Measurements from ENCODE around the gene LRP1B.

The LRP1B gene

GRCh38 chr2:141778315-141778835, 352.4 kb downstream of the LRP1B start:
- Histone ChIP-seq H3K27me3 (ENCODE audit: insufficient read depth, insufficient read length) (no peaks in the 10 kb centered on the region), H3K4me3 (ENCODE audit: insufficient read length, low read depth) (no peak overlapping the region), H3K36me3 (ENCODE audit: insufficient read depth, insufficient read length, low read length) (no peaks in the 10 kb centered on the region), H3K9me3 (ENCODE audit: insufficient read depth, low read length) (no peaks in the 10 kb centered on the region), H3K9ac (ENCODE audit: insufficient read length, low read depth) (no peak overlapping the region), H3K4me1 (ENCODE audit: insufficient read depth, insufficient read length) (no peaks in the 10 kb centered on the region)
- no peak for DNase-seq (ENCODE audit: low read depth, low spot score)
- no peak for TF ChIP-seq SUZ12 (IDR thresholded peaks at IDR 0.05; ENCODE audit: extremely low read depth, insufficient read depth, insufficient read length)
- TF ChIP-seq ZNF274 (IDR thresholded peaks at IDR 0.05; ENCODE audit: low read depth, low read length): no peak
- TF ChIP-seq YY1 (IDR thresholded peaks at IDR 0.05; ENCODE audit: insufficient read depth, insufficient read length): no peak

GRCh38 chr2:141770530-141770929, 360.3 kb downstream of the LRP1B start:
- DNase-seq (ENCODE audit: low read depth, low spot score): no peak
- Histone ChIP-seq H3K27me3 (ENCODE audit: insufficient read depth, insufficient read length) (no peaks in the 10 kb centered on the region), H3K4me1 (ENCODE audit: insufficient read depth, insufficient read length) (no peaks in the 10 kb centered on the region), H3K9me3 (ENCODE audit: insufficient read depth, low read length) (no peaks in the 10 kb centered on the region), H3K9ac (ENCODE audit: insufficient read length, low read depth) (no peak overlapping the region), H3K4me3 (ENCODE audit: insufficient read length, low read depth) (no peak overlapping the region), H3K36me3 (ENCODE audit: insufficient read depth, insufficient read length, low read length) (no peaks in the 10 kb centered on the region)
- TF ChIP-seq YY1 (IDR thresholded peaks at IDR 0.05; ENCODE audit: insufficient read depth, insufficient read length) (no peak), ZNF274 (IDR thresholded peaks at IDR 0.05; ENCODE audit: low read depth, low read length) (no peak)

DNA sequence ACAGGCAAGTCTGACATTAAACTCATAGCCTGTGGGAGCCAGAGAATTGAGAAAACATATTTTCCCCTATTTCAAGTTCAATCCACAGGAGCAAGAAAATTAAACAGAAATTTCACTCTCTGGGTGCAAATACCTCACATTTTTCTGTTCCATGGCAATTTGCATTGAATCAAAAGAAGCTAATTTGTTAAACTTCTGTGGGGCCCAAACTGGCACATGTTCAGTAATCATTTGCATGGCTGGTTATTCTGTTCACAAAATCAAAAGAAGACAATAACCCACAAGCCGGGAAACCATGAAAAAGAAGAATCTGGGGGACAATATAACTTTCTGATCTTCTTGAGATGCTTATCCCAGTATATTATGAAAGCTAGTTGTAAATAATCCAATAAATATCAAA, 363.1 kb downstream of the LRP1B start:
- H3K9me3 ChIP-seq (ENCODE audit: insufficient read depth, low read length): no peaks in the 10 kb centered on the region
- no peaks in the 10 kb centered on the region for H3K4me1 ChIP-seq (ENCODE audit: insufficient read depth, insufficient read length)
- no peaks in the 10 kb centered on the region for H3K36me3 ChIP-seq (ENCODE audit: insufficient read depth, insufficient read length, low read length)
- TF ChIP-seq ZNF274 (IDR thresholded peaks at IDR 0.05; ENCODE audit: low read depth, low read length): no peak
- TF ChIP-seq YY1 (IDR thresholded peaks at IDR 0.05; ENCODE audit: insufficient read depth, insufficient read length): no peak
- no peak for TF ChIP-seq SUZ12 (IDR thresholded peaks at IDR 0.05; ENCODE audit: extremely low read depth, insufficient read depth, insufficient read length)
- H3K9ac ChIP-seq (ENCODE audit: insufficient read length, low read depth): no peak overlapping the region
- no peaks in the 10 kb centered on the region for H3K27me3 ChIP-seq (ENCODE audit: insufficient read depth, insufficient read length)
- H3K4me3 ChIP-seq (ENCODE audit: insufficient read length, low read depth): no peak overlapping the region
- no peak for DNase-seq (ENCODE audit: low read depth, low spot score)

GRCh38 chr2:141767051-141767450, 363.8 kb downstream of the LRP1B start:
- no peaks in the 10 kb centered on the region for H3K4me1 ChIP-seq (ENCODE audit: insufficient read depth, insufficient read length)
- TF ChIP-seq SUZ12 (IDR thresholded peaks at IDR 0.05; ENCODE audit: extremely low read depth, insufficient read depth, insufficient read length) (no peak), ZNF274 (IDR thresholded peaks at IDR 0.05; ENCODE audit: low read depth, low read length) (no peak), YY1 (IDR thresholded peaks at IDR 0.05; ENCODE audit: insufficient read depth, insufficient read length) (no peak)
- H3K36me3 ChIP-seq (ENCODE audit: insufficient read depth, insufficient read length, low read length): no peaks in the 10 kb centered on the region
- no peak for DNase-seq (ENCODE audit: low read depth, low spot score)
- no peak overlapping the region for H3K4me3 ChIP-seq (ENCODE audit: insufficient read length, low read depth)
- H3K27me3 ChIP-seq (ENCODE audit: insufficient read depth, insufficient read length): no peaks in the 10 kb centered on the region
- no peaks in the 10 kb centered on the region for H3K9me3 ChIP-seq (ENCODE audit: insufficient read depth, low read length)
- H3K9ac ChIP-seq (ENCODE audit: insufficient read length, low read depth): no peak overlapping the region

DNA sequence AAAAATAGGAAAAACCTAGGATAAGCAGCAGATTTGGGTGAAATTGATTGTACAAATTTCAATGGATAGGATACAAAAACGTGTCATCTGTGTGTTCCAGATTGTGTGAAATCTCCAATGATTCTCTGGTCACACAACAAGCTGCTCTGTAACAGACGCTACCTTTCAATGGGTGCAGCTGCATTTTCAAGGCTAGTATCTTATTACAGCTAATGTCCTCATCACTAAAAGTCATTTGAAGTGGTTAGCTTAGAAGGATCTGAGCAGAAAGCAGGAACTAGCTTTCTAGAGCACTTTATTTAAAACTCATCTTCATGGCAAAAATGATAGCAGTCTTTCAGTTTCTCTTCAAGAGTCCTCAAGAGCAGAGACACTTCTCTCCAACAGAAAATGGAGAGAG, 364.6 kb downstream of the LRP1B start:
- no peak overlapping the region for H3K4me3 ChIP-seq (ENCODE audit: insufficient read length, low read depth)
- H3K4me1 ChIP-seq (ENCODE audit: insufficient read depth, insufficient read length): no peaks in the 10 kb centered on the region
- no peak for DNase-seq (ENCODE audit: low read depth, low spot score)
- no peaks in the 10 kb centered on the region for H3K9me3 ChIP-seq (ENCODE audit: insufficient read depth, low read length)
- no peaks in the 10 kb centered on the region for H3K36me3 ChIP-seq (ENCODE audit: insufficient read depth, insufficient read length, low read length)
- H3K9ac ChIP-seq (ENCODE audit: insufficient read length, low read depth): no peak overlapping the region
- H3K27me3 ChIP-seq (ENCODE audit: insufficient read depth, insufficient read length): no peaks in the 10 kb centered on the region
- TF ChIP-seq ZNF274 (IDR thresholded peaks at IDR 0.05; ENCODE audit: low read depth, low read length): no peak
- no peak for TF ChIP-seq SUZ12 (IDR thresholded peaks at IDR 0.05; ENCODE audit: extremely low read depth, insufficient read depth, insufficient read length)
- TF ChIP-seq YY1 (IDR thresholded peaks at IDR 0.05; ENCODE audit: insufficient read depth, insufficient read length): no peak

- H3K4me3 ChIP-seq (ENCODE audit: insufficient read length, low read depth): no peak overlapping the region
- no peak for TF ChIP-seq ZNF274 (IDR thresholded peaks at IDR 0.05; ENCODE audit: low read depth, low read length)
- no peak for TF ChIP-seq YY1 (IDR thresholded peaks at IDR 0.05; ENCODE audit: insufficient read depth, insufficient read length)
- TF ChIP-seq SUZ12 (IDR thresholded peaks at IDR 0.05; ENCODE audit: extremely low read depth, insufficient read depth, insufficient read length): no peak
- no peak for DNase-seq (ENCODE audit: low read depth, low spot score)
- H3K27me3 ChIP-seq (ENCODE audit: insufficient read depth, insufficient read length): no peaks in the 10 kb centered on the region
- no peaks in the 10 kb centered on the region for H3K4me1 ChIP-seq (ENCODE audit: insufficient read depth, insufficient read length)
- no peaks in the 10 kb centered on the region for H3K9me3 ChIP-seq (ENCODE audit: insufficient read depth, low read length)
- H3K36me3 ChIP-seq (ENCODE audit: insufficient read depth, insufficient read length, low read length): no peaks in the 10 kb centered on the region
- H3K9ac ChIP-seq (ENCODE audit: insufficient read length, low read depth): no peak overlapping the region
Observed at GRCh38 chr2:141748616-141749015, 382.2 kb downstream of the LRP1B start.

DNA sequence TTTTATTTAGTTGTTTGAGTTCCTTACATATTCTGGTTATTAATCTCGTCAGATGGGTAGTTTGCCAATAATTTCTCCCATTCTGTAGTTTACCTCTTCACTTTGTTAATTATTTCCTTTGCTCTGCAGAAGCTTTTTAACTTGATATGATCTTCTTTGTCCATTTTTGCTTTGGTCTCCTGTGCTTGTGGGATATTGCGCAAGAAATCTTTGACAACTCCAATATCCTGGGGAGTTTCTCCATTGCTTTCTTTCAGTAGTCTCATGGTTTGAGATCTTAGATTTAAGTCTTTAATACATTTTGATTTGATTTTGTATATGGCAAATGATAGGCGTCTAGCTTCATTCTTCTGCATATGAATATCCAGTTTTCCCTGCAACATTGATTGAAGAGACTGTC, 389.2 kb downstream of the LRP1B start:
- Histone ChIP-seq H3K4me1 (ENCODE audit: insufficient read depth, insufficient read length) (no peaks in the 10 kb centered on the region), H3K36me3 (ENCODE audit: insufficient read depth, insufficient read length, low read length) (no peaks in the 10 kb centered on the region), H3K9ac (ENCODE audit: insufficient read length, low read depth) (no peak overlapping the region), H3K4me3 (ENCODE audit: insufficient read length, low read depth) (no peak overlapping the region), H3K9me3 (ENCODE audit: insufficient read depth, low read length) (no peaks in the 10 kb centered on the region), H3K27me3 (ENCODE audit: insufficient read depth, insufficient read length) (no peaks in the 10 kb centered on the region)
- no peak for DNase-seq (ENCODE audit: low read depth, low spot score)
- TF ChIP-seq ZNF274 (IDR thresholded peaks at IDR 0.05; ENCODE audit: low read depth, low read length): no peak
- no peak for TF ChIP-seq SUZ12 (IDR thresholded peaks at IDR 0.05; ENCODE audit: extremely low read depth, insufficient read depth, insufficient read length)
- TF ChIP-seq YY1 (IDR thresholded peaks at IDR 0.05; ENCODE audit: insufficient read depth, insufficient read length): no peak

All from NT2/D1 (cell line).